ENCODE results near the gene IL7R. TPM values are rescaled to one million over a fixed set of nuclear protein-coding genes. Genes with fewer than 3 reads are reported as not detected.

Gene IL7R
- total and polyA plus RNA-seq, 2 donors (not counting 3 experiments of a cell fraction or from before 2014, with no cell fraction given), result 1.0 to 1.2 TPM

GRCh38 chr5:35816881-35817521, 39.7 kb upstream of the IL7R start:
- H3K36me3 ChIP-seq (ENCODE audit: control insufficient read depth in 2 of 2, extremely low read depth in 1 of 2, insufficient read depth in 2 of 2, low read length in 2 of 2), result no peaks in the 10 kb centered on the region
- no peaks in the 10 kb centered on the region for H3K4me1 ChIP-seq (ENCODE audit: control insufficient read depth, extremely low read depth, insufficient read depth, low read length)
- H3K27ac ChIP-seq (ENCODE audit: insufficient read depth, low read depth, low read length), result no peak overlapping the region
- FAIRE-seq (no peak), DNase-seq (ENCODE audit: low read depth, low spot score) (no peak)
- H4K20me1 ChIP-seq (replicated peaks; ENCODE audit: control insufficient read depth, extremely low read depth, insufficient read depth, low read length), result no peaks in the 10 kb centered on the region
- no peak overlapping the region for H2AFZ ChIP-seq (ENCODE audit: low read depth, low read length)
- POLR2A ChIA-PET, result no interaction called here
- H3K4me3 ChIP-seq (replicated peaks in 1 of 3; ENCODE audit: insufficient read depth in 1 of 3, low read depth in 1 of 3, low read length in 3 of 3), result no peak overlapping the region
- no TSS peak for BruUV-seq (replicated peaks)
- H3K4me2 ChIP-seq (ENCODE audit: insufficient read depth, low read length), result no peak overlapping the region
- TF ChIP-seq POLR2AphosphoS5 (IDR thresholded peaks at IDR 0.05; ENCODE audit: insufficient read depth, low read depth, low read length) (no peak), FOS (IDR thresholded peaks at IDR 0.05; ENCODE audit: borderline replicate concordance, insufficient read depth, low read length) (no peak), EZH2 (IDR thresholded peaks at IDR 0.05; ENCODE audit: borderline replicate concordance, low read depth, low read length, severe bottlenecking) (no peak)
- peaks cover 0 to 2% of the 10 kb centered on the region in 2 experiments for H3K27me3 ChIP-seq (ENCODE audit: control insufficient read depth in 2 of 2, insufficient read depth in 2 of 2, low read length in 2 of 2)
- CTCF ChIA-PET, result interaction anchor here (1.1 kb wide), 1 partner anchor 108 kb away, joined by 3 read pairs; no protein-coding TSS in a partner anchor
- H3K9me1 ChIP-seq (replicated peaks; ENCODE audit: control insufficient read depth, extremely low read depth, insufficient read depth, low read length), result no peaks in the 10 kb centered on the region
- dilution Hi-C loops (cut with MboI; ENCODE audit: extremely low pct_ligation_motif_present, low sequenced_read_pairs) (no loop called here), intact Hi-C loops (cut with micrococcal nuclease) (no loop called here)
- H3K9me3 ChIP-seq (replicated peaks; ENCODE audit: control insufficient read depth, insufficient read depth, low read length), result no peaks in the 10 kb centered on the region
- H3K79me2 ChIP-seq (ENCODE audit: control insufficient read depth, insufficient read depth, low read length), result no peaks in the 10 kb centered on the region
- H3K9ac ChIP-seq (replicated peaks; ENCODE audit: extremely low read depth, insufficient read depth, low read length), result no peak overlapping the region

- H3K79me2 ChIP-seq (ENCODE audit: control insufficient read depth, insufficient read depth, low read length), result no peaks in the 10 kb centered on the region
- TF ChIP-seq EZH2 (IDR thresholded peaks at IDR 0.05; ENCODE audit: borderline replicate concordance, low read depth, low read length, severe bottlenecking) (no peak), FOS (IDR thresholded peaks at IDR 0.05; ENCODE audit: borderline replicate concordance, insufficient read depth, low read length) (no peak), JUN (IDR thresholded peaks at IDR 0.05; ENCODE audit: borderline replicate concordance, insufficient read depth, insufficient read length, low read depth) (no peak), GATA2 (IDR thresholded peaks at IDR 0.05; ENCODE audit: insufficient read depth, insufficient read length, low read depth, low read length) (no peak), POLR2A (IDR thresholded peaks at IDR 0.05; ENCODE audit: low read depth, low read length) (no peak), MAX (IDR thresholded peaks at IDR 0.05; ENCODE audit: insufficient read depth, insufficient read length) (no peak), POLR2AphosphoS5 (IDR thresholded peaks at IDR 0.05; ENCODE audit: insufficient read depth, low read depth, low read length) (no peak), MYC (IDR thresholded peaks at IDR 0.05; ENCODE audit: low read depth, low read length) (no peak)
- TF ChIP-seq, protein P1, sequence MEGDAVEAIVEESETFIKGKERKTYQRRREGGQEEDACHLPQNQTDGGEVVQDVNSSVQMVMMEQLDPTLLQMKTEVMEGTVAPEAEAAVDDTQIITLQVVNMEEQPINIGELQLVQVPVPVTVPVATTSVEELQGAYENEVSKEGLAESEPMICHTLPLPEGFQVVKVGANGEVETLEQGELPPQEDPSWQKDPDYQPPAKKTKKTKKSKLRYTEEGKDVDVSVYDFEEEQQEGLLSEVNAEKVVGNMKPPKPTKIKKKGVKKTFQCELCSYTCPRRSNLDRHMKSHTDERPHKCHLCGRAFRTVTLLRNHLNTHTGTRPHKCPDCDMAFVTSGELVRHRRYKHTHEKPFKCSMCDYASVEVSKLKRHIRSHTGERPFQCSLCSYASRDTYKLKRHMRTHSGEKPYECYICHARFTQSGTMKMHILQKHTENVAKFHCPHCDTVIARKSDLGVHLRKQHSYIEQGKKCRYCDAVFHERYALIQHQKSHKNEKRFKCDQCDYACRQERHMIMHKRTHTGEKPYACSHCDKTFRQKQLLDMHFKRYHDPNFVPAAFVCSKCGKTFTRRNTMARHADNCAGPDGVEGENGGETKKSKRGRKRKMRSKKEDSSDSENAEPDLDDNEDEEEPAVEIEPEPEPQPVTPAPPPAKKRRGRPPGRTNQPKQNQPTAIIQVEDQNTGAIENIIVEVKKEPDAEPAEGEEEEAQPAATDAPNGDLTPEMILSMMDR (IDR thresholded peaks at IDR 0.05; ENCODE audit: extremely low read depth in 1 of 2, insufficient read depth in 1 of 2, low read depth in 1 of 2, low read length in 2 of 2), result no peak
- H3K9me1 ChIP-seq (replicated peaks; ENCODE audit: control insufficient read depth, extremely low read depth, insufficient read depth, low read length), result no peaks in the 10 kb centered on the region
- H3K4me1 ChIP-seq (ENCODE audit: control insufficient read depth, extremely low read depth, insufficient read depth, low read length), result no peaks in the 10 kb centered on the region
- H4K20me1 ChIP-seq (replicated peaks; ENCODE audit: control insufficient read depth, extremely low read depth, insufficient read depth, low read length), result no peaks in the 10 kb centered on the region
- no peak for FAIRE-seq
- no peaks in the 10 kb centered on the region for H3K9me3 ChIP-seq (replicated peaks; ENCODE audit: control insufficient read depth, insufficient read depth, low read length)
- dilution Hi-C loops (cut with MboI; ENCODE audit: extremely low pct_ligation_motif_present, low sequenced_read_pairs), result no loop called here
- H3K4me2 ChIP-seq (ENCODE audit: insufficient read depth, low read length), result no peak overlapping the region
- H3K9ac ChIP-seq (replicated peaks; ENCODE audit: extremely low read depth, insufficient read depth, low read length), result no peak overlapping the region
- no peak overlapping the region for H3K4me3 ChIP-seq (replicated peaks in 1 of 3; ENCODE audit: insufficient read depth in 1 of 3, low read depth in 1 of 3, low read length in 3 of 3)
- no peaks in the 10 kb centered on the region for H3K36me3 ChIP-seq (ENCODE audit: control insufficient read depth in 2 of 2, extremely low read depth in 1 of 2, insufficient read depth in 2 of 2, low read length in 2 of 2)
- ChIA-PET POLR2A (no interaction called here), CTCF (no interaction called here)
- no peak overlapping the region for H3K27ac ChIP-seq (ENCODE audit: insufficient read depth, low read depth, low read length)
- BruUV-seq (replicated peaks), result no TSS peak
- no peak for DNase-seq (ENCODE audit: low read depth, low spot score)
- intact Hi-C loops (cut with micrococcal nuclease), result no loop called here
- no peak overlapping the region for H2AFZ ChIP-seq (ENCODE audit: low read depth, low read length)
- peaks cover 0 to 5% of the 10 kb centered on the region in 2 experiments for H3K27me3 ChIP-seq (ENCODE audit: control insufficient read depth in 2 of 2, insufficient read depth in 2 of 2, low read length in 2 of 2)
Measured at GRCh38 chr5:35819026-35819425, 37.7 kb upstream of the IL7R start.

All from endothelial cell of umbilical vein (primary cell).